Duodenal mucosa (tissue), 2 donors: ENCODE measurements around the gene CKMT2.
"Not testable (repeated sequence)": the region's sequence is repeated elsewhere in the genome, so short reads cannot be mapped to it uniquely, and the experiment has no call there.

Experiments used
- H3K27ac ChIP-seq: one replicate; pipeline ENCODE4 v1.7.0; 2013; ENCODE audit warnings: low read depth, low read length
- H3K27me3 ChIP-seq, 2 donors: one replicate each; pipeline ENCODE4 v1.7.0; 2013; ENCODE audit warnings: low read length in 2 of 2, control low read depth in 1 of 2; ENCODE audit not compliant: insufficient read depth in 2 of 2, control insufficient read depth in 1 of 2
- H3K36me3 ChIP-seq, 2 donors: one replicate each; pipeline ENCODE4 v1.7.0; 2013; ENCODE audit warnings: low read length in 2 of 2, control low read depth in 1 of 2; ENCODE audit not compliant: insufficient read depth in 2 of 2, control insufficient read depth in 1 of 2
- H3K4me1 ChIP-seq, 2 donors: one replicate each; pipeline ENCODE4 v1.7.0; 2013; ENCODE audit warnings: low read length in 2 of 2, control low read depth in 1 of 2; ENCODE audit not compliant: insufficient read depth in 2 of 2, control insufficient read depth in 1 of 2
- H3K4me3 ChIP-seq, 2 donors: one replicate each; pipeline ENCODE4 v1.7.0; 2013; ENCODE audit warnings: low read length in 2 of 2, low read depth in 1 of 2
- H3K9ac ChIP-seq, 2 donors: one replicate each; pipeline ENCODE4 v1.7.0; 2013; ENCODE audit warnings: low read length in 2 of 2, low read depth in 1 of 2
- H3K9me3 ChIP-seq, 2 donors: one replicate each; pipeline ENCODE4 v1.7.0; 2013; ENCODE audit warnings: low read length in 2 of 2, control low read depth in 1 of 2; ENCODE audit not compliant: control insufficient read depth in 1 of 2

The CKMT2 gene

DNA sequence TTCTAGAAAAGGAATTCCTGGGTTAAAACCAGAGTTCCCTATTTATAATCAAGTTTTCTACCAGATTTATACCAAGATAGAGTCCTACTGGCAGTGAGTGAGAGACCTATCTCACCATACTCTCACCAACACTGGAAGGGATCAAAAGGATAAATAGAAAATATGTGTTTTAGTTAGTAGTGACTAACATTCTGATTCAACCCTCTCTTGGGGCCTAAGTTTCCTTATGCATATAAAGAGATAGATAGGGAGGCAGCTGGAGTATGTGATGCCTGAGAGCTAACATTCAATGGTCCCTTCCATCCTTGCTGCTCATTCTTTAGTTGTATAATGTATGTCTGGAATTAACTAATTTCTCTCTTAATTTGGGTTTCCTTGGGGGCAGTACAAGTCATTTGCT lies 32.0 kb downstream of the CKMT2 start:
- no peaks in the 10 kb centered on the region for H3K27me3 ChIP-seq
- H3K36me3 ChIP-seq = no peaks in the 10 kb centered on the region
- H3K27ac ChIP-seq = no peak overlapping the region
- H3K9ac ChIP-seq = no peak overlapping the region
- no peaks in the 10 kb centered on the region for H3K4me1 ChIP-seq
- H3K9me3 ChIP-seq = no peaks in the 10 kb centered on the region
- no peak overlapping the region for H3K4me3 ChIP-seq

DNA sequence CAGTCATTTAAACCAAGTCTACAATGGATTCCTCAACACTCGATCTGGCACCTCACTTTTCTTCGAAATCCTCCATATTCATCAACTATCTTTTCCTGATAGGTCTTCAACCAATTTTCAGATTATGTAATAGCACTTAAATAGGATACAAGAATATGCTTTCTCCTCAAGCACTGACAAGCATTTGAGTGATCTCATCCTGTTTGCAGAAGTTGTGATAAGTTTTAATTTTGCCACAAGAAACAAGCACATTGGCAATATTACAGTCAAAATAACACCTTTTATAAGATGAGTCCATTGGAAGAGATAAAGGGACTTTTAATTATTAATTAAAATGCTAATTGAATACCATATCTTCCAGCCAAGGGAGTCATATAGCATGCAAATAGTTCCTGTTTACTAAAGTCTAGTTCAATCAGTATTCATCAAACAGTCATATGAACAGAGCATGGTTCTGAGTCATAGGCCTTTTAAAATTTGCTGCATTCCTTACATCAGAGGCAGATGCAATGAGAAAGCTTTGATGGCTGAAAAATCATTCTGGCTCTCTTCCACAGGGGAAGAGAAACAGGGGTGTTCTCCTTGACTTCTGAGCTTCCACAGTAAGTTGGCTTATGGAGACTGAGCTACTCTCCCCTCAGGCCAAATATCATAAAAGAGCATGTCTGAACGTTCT lies 35.5 kb downstream of the CKMT2 start:
- H3K36me3 ChIP-seq = no peaks in the 10 kb centered on the region

DNA sequence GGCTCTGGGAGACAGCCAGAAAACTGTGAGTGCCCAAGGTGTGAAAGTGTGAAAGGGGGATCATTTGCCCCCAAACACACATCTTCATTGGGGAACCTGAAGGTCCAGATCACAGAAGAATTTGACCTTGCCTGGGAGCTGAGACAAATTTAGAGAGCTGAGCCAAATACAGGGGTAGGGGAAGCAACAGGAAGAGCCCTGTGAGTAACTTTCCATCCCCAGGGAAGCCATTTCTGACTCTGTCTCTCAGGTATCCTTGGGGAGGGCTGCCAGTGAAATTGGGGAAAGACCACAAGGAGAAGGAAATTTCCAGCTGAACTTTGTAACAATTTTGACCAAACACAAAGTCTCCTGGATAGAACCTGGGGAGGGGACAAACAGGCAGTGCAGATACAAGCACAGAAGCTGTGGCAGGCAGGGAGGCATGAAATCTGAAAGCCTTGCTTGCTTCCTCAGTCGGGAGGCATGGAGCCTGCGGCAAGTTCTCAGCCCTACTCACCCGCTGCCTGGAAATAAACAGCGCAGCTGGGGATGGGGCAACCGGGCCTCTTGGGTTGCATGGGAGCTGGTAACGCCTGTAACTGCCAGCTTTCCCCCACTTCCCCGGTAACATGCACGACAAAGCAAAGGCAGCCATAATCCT lies 36.8 kb downstream of the CKMT2 start:
- Histone ChIP-seq H3K4me3 (no peak overlapping the region), H3K36me3 (no peaks in the 10 kb centered on the region), H3K9me3 (peaks cover 0 to under 1% of the 10 kb centered on the region in 2 donors), H3K27me3 (no peaks in the 10 kb centered on the region), H3K9ac (no peak overlapping the region), H3K4me1 (no peaks in the 10 kb centered on the region), H3K27ac (no peak overlapping the region)

More for the DNA sequence above, 35.5 kb downstream of the CKMT2 start:
- no peaks in the 10 kb centered on the region for H3K9me3 ChIP-seq
- no peaks in the 10 kb centered on the region for H3K4me1 ChIP-seq
- no peak overlapping the region for H3K4me3 ChIP-seq
- H3K27ac ChIP-seq = no peak overlapping the region
- no peaks in the 10 kb centered on the region for H3K27me3 ChIP-seq
- no peak overlapping the region for H3K9ac ChIP-seq

- not testable (repeated sequence) for H3K9ac ChIP-seq, H3K36me3 ChIP-seq, H3K9me3 ChIP-seq, H3K27ac ChIP-seq, H3K27me3 ChIP-seq, H3K4me1 ChIP-seq, H3K4me3 ChIP-seq
These were observed 37.4 kb downstream of the CKMT2 start for GRCh38 chr5:81270394-81271027.

DNA sequence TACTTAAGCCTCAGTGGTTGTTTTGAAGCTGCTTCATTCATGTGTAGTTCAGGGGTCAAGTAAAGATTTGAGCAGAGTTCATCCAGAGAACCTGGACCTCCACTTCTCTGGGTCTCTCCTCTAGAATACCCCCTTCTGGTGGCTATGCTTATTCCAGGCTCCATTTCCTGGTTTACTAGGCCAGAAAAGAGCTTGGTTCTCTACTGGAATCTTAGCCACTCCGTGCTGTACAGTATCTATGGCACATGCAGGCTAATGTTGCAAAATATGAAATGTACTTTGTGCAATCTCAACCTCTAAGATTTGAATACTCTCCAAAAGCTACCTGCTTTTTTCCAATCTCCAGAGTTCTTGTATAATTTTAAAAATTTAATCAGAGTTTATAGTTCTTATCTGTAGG lies 50.9 kb downstream of the CKMT2 start:
- no peaks in the 10 kb centered on the region for H3K4me1 ChIP-seq
- no peaks in the 10 kb centered on the region for H3K27me3 ChIP-seq
- H3K36me3 ChIP-seq = no peaks in the 10 kb centered on the region
- H3K27ac ChIP-seq = no peak overlapping the region
- no peaks in the 10 kb centered on the region for H3K9me3 ChIP-seq
- no peak overlapping the region for H3K4me3 ChIP-seq
- H3K9ac ChIP-seq = no peak overlapping the region

DNA sequence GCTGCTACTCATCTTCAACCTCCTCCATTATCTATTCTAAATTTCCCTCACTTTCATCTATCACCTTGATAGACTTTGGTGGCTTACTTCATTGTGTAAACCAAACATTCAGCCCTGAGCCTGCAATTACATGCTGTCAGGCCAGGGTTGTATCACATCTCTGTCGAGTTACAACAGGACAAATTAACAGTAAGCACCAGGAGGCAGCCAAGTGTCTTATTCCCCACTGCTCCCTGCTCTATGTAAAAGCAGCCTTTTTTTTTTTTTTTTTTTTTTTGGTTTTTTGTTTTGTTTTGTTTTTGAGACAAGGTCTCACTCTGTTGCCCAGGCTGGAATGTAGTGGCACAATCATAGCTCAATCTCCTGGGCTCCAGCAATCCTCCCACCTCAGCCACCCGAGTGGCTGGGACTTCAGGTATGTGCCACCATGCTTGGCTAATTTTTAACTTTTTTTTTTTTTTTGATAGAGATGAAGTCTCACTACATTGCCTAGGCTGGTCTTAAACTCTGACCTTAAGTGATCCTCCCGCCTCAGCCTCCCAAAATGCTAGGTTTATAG lies 53.0 kb downstream of the CKMT2 start:
- H3K4me1 ChIP-seq = no peaks in the 10 kb centered on the region
- H3K9ac ChIP-seq = no peak overlapping the region
- no peak overlapping the region for H3K4me3 ChIP-seq
- H3K9me3 ChIP-seq = no peaks in the 10 kb centered on the region
- H3K36me3 ChIP-seq = no peaks in the 10 kb centered on the region
- H3K27ac ChIP-seq = no peak overlapping the region
- no peaks in the 10 kb centered on the region for H3K27me3 ChIP-seq

- no peaks in the 10 kb centered on the region for H3K36me3 ChIP-seq
These were observed 54.9 kb downstream of the CKMT2 start for GRCh38 chr5:81288021-81288433.

GRCh38 chr5:81290146-81290545 lies 57.0 kb downstream of the CKMT2 start:
- Histone ChIP-seq H3K9me3 (peaks cover 15 to 20% of the 10 kb centered on the region in 2 donors), H3K4me1 (no peaks in the 10 kb centered on the region), H3K27ac (no peak overlapping the region), H3K9ac (no peak overlapping the region), H3K27me3 (no peaks in the 10 kb centered on the region), H3K36me3 (no peaks in the 10 kb centered on the region), H3K4me3 (no peak overlapping the region)

More at GRCh38 chr5:81288021-81288433, 54.9 kb downstream of the CKMT2 start:
- no peak overlapping the region for H3K27ac ChIP-seq
- H3K4me1 ChIP-seq = no peaks in the 10 kb centered on the region
- H3K27me3 ChIP-seq = no peaks in the 10 kb centered on the region
- H3K9me3 ChIP-seq = peaks cover 9 to 15% of the 10 kb centered on the region in 2 donors
- no peak overlapping the region for H3K9ac ChIP-seq
- no peak overlapping the region for H3K4me3 ChIP-seq

GRCh38 chr5:81292130-81292529 lies 59.0 kb downstream of the CKMT2 start:
- no peak overlapping the region for H3K4me3 ChIP-seq
- peaks cover 15 to 20% of the 10 kb centered on the region in 2 donors for H3K9me3 ChIP-seq
- H3K27me3 ChIP-seq = no peaks in the 10 kb centered on the region
- no peak overlapping the region for H3K9ac ChIP-seq
- H3K27ac ChIP-seq = no peak overlapping the region
- no peaks in the 10 kb centered on the region for H3K4me1 ChIP-seq
- no peaks in the 10 kb centered on the region for H3K36me3 ChIP-seq

DNA sequence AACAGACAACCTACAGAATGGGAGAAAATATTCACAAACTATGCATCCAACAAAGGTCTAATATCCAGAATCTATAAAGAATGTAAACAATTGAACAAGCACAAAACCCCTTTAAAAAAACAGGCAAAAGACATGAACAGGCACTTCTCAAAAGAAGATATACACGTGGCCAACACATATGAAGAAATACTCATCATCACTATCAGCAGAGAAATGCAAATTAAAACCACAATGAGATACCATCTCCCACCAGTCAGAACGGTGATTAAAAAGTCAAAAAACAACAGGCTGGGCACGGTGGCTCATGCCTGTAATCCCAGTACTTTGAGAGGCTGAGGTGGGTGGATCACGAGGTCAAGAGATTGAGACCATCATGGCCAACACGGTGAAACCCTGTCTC lies 60.9 kb downstream of the CKMT2 start:
- H3K4me3 ChIP-seq, H3K9ac ChIP-seq, H3K27me3 ChIP-seq, H3K27ac ChIP-seq, H3K36me3 ChIP-seq, H3K4me1 ChIP-seq: not testable (repeated sequence)
- peaks cover 15 to 20% of the 10 kb centered on the region in 2 donors for H3K9me3 ChIP-seq
